SK-N-SH (cell line): ENCODE data around the gene TTC7B. TPM values are rescaled to one million over a fixed set of nuclear protein-coding genes. Genes with fewer than 3 reads are reported as not detected.

ENCODE experiments used
- CTCF ChIA-PET: fragments of 300-600, 350-600 bp; formaldehyde crosslinking; extraction: SDS; loops from one replicate; lab custom pipeline; 2021; lab: Yijun Ruan, JAX
- POLR2A ChIA-PET: fragments of 350-600 bp; sonication (Branson Sonifier 250); formaldehyde crosslinking; extraction: SDS; loops from one replicate; lab custom pipeline; 2020; ENCODE audit warnings: antibody characterized with exemption, inconsistent platforms; lab: Yijun Ruan, JAX
- DNase-seq: peaks from one replicate; pipeline ENCODE4 v3.0.0; 2012
- H2AFZ ChIP-seq: fragments of 200-600 bp; sonication (generic); 2 replicates; pipeline ENCODE4 v1.8.1; 2016; ENCODE audit warnings: antibody characterized with exemption, mild to moderate bottlenecking, low read depth
- H3F3A ChIP-seq: fragments of 200-600 bp; sonication (generic); replicated peaks from 2 replicates; pipeline ENCODE3; 2016; ENCODE audit warnings: antibody characterized with exemption, mild to moderate bottlenecking; ENCODE audit not compliant: insufficient read depth
- H3K27ac ChIP-seq, 2 experiments: fragments of 200-500 bp in 1 of 2; fragments of 200-600 bp in 1 of 2; sonication (Bioruptor generic) in 1 of 2; sonication (generic), shearing (Covaris generic) in 1 of 2; 2 replicates each; pipeline versions ENCODE4 v1.5.1 to v1.6.1; 2014 to 2016; ENCODE audit warnings: low read depth in 2 of 2, inconsistent platforms in 1 of 2, low read length in 1 of 2, mild to moderate bottlenecking in 1 of 2, mixed read lengths in 1 of 2
- H3K27me3 ChIP-seq: fragments of 200-600 bp; sonication (generic), shearing (Covaris generic); 2 replicates; pipeline ENCODE4 v1.6.1; 2016; ENCODE audit warnings: mixed run types; ENCODE audit not compliant: insufficient read depth
- H3K36me3 ChIP-seq, 2 experiments: fragments of 200-500 bp in 1 of 2; fragments of 200-600 bp in 1 of 2; sonication (Bioruptor generic) in 1 of 2; sonication (generic) in 1 of 2; replicated peaks in 1 of 2; 2 replicates each; pipeline versions ENCODE3 to v1.5.1; 2014 to 2016; ENCODE audit warnings: low read length in 1 of 2, mild to moderate bottlenecking in 1 of 2; ENCODE audit not compliant: insufficient read depth in 2 of 2, control insufficient read depth in 1 of 2
- H3K4me1 ChIP-seq, 2 experiments: fragments of 200-500 bp in 1 of 2; fragments of 200-600 bp in 1 of 2; sonication (Bioruptor generic) in 1 of 2; sonication (generic), shearing (Covaris generic) in 1 of 2; 2 replicates each; pipeline versions ENCODE4 v1.5.1 to v1.6.1; 2014 to 2016; ENCODE audit warnings: low read depth in 1 of 2, low read length in 1 of 2, mixed run types in 1 of 2; ENCODE audit not compliant: insufficient read depth in 2 of 2, control insufficient read depth in 1 of 2
- H3K4me2 ChIP-seq: fragments of 200-600 bp; sonication (generic), shearing (Covaris generic); 2 replicates; pipeline ENCODE4 v1.6.1; 2017; ENCODE audit warnings: mixed run types
- H3K4me3 ChIP-seq, 2 experiments: fragments of 200-500 bp in 1 of 2; fragments of 200-600 bp in 1 of 2; sonication (Bioruptor generic) in 1 of 2; sonication (generic), shearing (Covaris generic) in 1 of 2; 2 replicates each; pipeline versions ENCODE4 v1.5.1 to v1.8.1; 2014 to 2016; ENCODE audit warnings: low read depth in 2 of 2, inconsistent platforms in 1 of 2, low read length in 1 of 2, mild to moderate bottlenecking in 1 of 2, mixed read lengths in 1 of 2, moderate library complexity in 1 of 2
- H3K79me2 ChIP-seq: fragments of 200-600 bp; sonication (generic); 2 replicates; pipeline ENCODE4 v1.8.1; 2017; ENCODE audit warnings: mild to moderate bottlenecking; ENCODE audit not compliant: insufficient read depth
- H3K9ac ChIP-seq: fragments of 200-600 bp; sonication (generic); 2 replicates; pipeline ENCODE4 v1.6.1; 2017; ENCODE audit warnings: mixed run types
- H3K9me2 ChIP-seq: fragments of 200-600 bp; sonication (generic); 2 replicates; pipeline ENCODE4 v1.6.1; 2017; ENCODE audit warnings: mixed run types
- H3K9me3 ChIP-seq: fragments of 200-600 bp; sonication (generic); 2 replicates; pipeline ENCODE4 v1.6.1; 2017; ENCODE audit warnings: mixed run types, mild to moderate bottlenecking, moderate library complexity
- H4K20me1 ChIP-seq: fragments of 200-600 bp; sonication (generic); 2 replicates; pipeline ENCODE4 v1.6.1; 2017; ENCODE audit warnings: mild to moderate bottlenecking, mixed run types; ENCODE audit not compliant: insufficient read depth
- CHD2 ChIP-seq: fragments of 150-350 bp; IDR thresholded peaks from 2 replicates; pipeline ENCODE4 v1.6.1; 2018; ENCODE audit warnings: low read length; ENCODE audit not compliant: partially characterized antibody
- ELF1 ChIP-seq: IDR thresholded peaks from 2 replicates; pipeline ENCODE4 v1.4.0; 2012
- EZH2phosphoT487 ChIP-seq: fragments of 200-600 bp; sonication (generic); IDR thresholded peaks from 2 replicates; pipeline ENCODE4 v1.6.1; 2017; ENCODE audit warnings: low read depth, mixed run types, mild to moderate bottlenecking, antibody characterized with exemption, moderate library complexity, borderline replicate concordance
- FOSL2 ChIP-seq: IDR thresholded peaks from 2 replicates; pipeline ENCODE4 v1.4.0; 2012; ENCODE audit warnings: low read depth, mild to moderate bottlenecking, moderate library complexity, borderline replicate concordance
- FOXJ3 ChIP-seq: sonication (generic); formaldehyde crosslinking; IDR thresholded peaks from 2 replicates; pipeline ENCODE4 v1.5.1; 2020; ENCODE audit warnings: mild to moderate bottlenecking, missing genetic modification reagents
- FOXM1 ChIP-seq: IDR thresholded peaks from 2 replicates; pipeline ENCODE4 v1.4.0; 2012; ENCODE audit warnings: low read depth, mild to moderate bottlenecking
- GABPA ChIP-seq: IDR thresholded peaks from 2 replicates; pipeline ENCODE4 v1.4.0; 2012; ENCODE audit warnings: low read depth, mild to moderate bottlenecking
- MXI1 ChIP-seq: IDR thresholded peaks from 2 replicates; pipeline ENCODE4 v1.6.1; 2012; ENCODE audit warnings: mild to moderate bottlenecking, low read depth, low read length, improper control_type of control experiment
- NFIC ChIP-seq: IDR thresholded peaks from 2 replicates; pipeline ENCODE4 v1.4.0; 2012; ENCODE audit warnings: borderline replicate concordance
- NRF1 ChIP-seq: IDR thresholded peaks from 2 replicates; pipeline ENCODE4 v1.6.1; 2012; ENCODE audit warnings: low read depth, mild to moderate bottlenecking, low read length
- POLR2AphosphoS5 ChIP-seq: IDR thresholded peaks from 2 replicates; pipeline ENCODE4 v1.6.1; 2012; ENCODE audit warnings: low read depth, low read length
- RXRA ChIP-seq: IDR thresholded peaks from 2 replicates; pipeline ENCODE4 v1.4.0; 2012; ENCODE audit warnings: low read depth, mild to moderate bottlenecking, borderline replicate concordance
- SIN3A ChIP-seq: IDR thresholded peaks from 2 replicates; pipeline ENCODE4 v1.6.1; 2012; ENCODE audit warnings: low read depth, mild to moderate bottlenecking, low read length, moderate library complexity, borderline replicate concordance
- SMC3 ChIP-seq: IDR thresholded peaks from 2 replicates; pipeline ENCODE4 v1.6.1; 2012; ENCODE audit warnings: low read depth, low read length, improper control_type of control experiment
- WGBS: methylation state at CpG from one replicate; pipeline ENCODE4 v1.1.6; 2017; ENCODE audit warnings: low lambda C conversion rate; 5-methylcytosine and 5-hydroxymethylcytosine counted together
- polyA plus RNA-seq, 3 experiments: library from polyadenylated mRNA; depleted of rRNA; stranded (reverse); fragments of >200 nt; gene quantifications; 2 replicates each; pipeline ENCODE4 v1.2.3, GENCODE V29; 2012
- TF ChIP-seq, protein P1 (sequence below): fragments of 150-350 bp; IDR thresholded peaks from 2 replicates; pipeline ENCODE4 v1.6.1; 2016; ENCODE audit warnings: mild to moderate bottlenecking, low read depth, low read length
- TF ChIP-seq, protein P2 (sequence below): fragments of 150-350 bp; IDR thresholded peaks from 2 replicates; pipeline ENCODE4 v1.6.1; 2017; ENCODE audit warnings: antibody characterized with exemption, low read length, low read depth, borderline replicate concordance
- TF ChIP-seq, protein P3 (sequence below): IDR thresholded peaks from 2 replicates; pipeline ENCODE4 v1.4.0; 2012; ENCODE audit warnings: low read depth, borderline replicate concordance
- TF ChIP-seq, protein P4 (sequence below): IDR thresholded peaks from 2 replicates; pipeline ENCODE4 v1.4.0; 2012; ENCODE audit warnings: low read depth, borderline replicate concordance

The TTC7B gene
- polyA plus RNA-seq, 1 of the 3 experiments (the other 2 are of a cell fraction), result 43.1 TPM

DNA sequence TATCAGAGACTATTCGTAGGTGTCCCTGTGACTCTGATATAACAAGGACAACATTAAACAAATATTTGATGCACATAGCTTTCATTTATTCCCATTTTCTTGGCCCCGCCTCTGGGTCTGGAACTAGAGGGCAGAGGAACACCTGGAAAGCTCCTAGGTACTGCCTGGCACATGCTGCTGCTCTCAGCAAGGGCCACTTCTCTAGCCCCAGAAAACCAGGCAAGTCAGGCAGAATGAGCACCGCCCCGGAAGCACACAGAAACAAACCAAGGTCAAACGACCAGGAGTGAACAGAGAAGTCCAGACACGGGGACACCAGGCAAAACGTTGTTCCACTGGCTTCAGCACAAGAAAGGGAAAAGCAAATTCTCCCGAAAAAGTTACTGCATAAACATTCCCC, 76.1 kb downstream of the TTC7B start:
- TF ChIP-seq MXI1 (peak; percentile 17; the same call in 1 of the 2 replicates), FOSL2 (no peak), FOXJ3 (CRISPR knock-in tag) (no peak)
- TF ChIP-seq, protein P1, sequence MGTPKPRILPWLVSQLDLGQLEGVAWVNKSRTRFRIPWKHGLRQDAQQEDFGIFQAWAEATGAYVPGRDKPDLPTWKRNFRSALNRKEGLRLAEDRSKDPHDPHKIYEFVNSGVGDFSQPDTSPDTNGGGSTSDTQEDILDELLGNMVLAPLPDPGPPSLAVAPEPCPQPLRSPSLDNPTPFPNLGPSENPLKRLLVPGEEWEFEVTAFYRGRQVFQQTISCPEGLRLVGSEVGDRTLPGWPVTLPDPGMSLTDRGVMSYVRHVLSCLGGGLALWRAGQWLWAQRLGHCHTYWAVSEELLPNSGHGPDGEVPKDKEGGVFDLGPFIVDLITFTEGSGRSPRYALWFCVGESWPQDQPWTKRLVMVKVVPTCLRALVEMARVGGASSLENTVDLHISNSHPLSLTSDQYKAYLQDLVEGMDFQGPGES, result no peak
- TF ChIP-seq, all 33 proteins: peak for 1
- H3K27me3 ChIP-seq, result no peaks in the 10 kb centered on the region
- no peaks in the 10 kb centered on the region for H3K9me3 ChIP-seq
- H3K27ac ChIP-seq, result peak overlapping the region in 1 of 2 experiments; percentile 81; a peak in 2 of 4 replicates
- ChIA-PET CTCF (interaction anchor here (1.0 to 3.4 kb wide), 6 partner anchors 11 to 341 kb away, joined by 3 to 17 read pairs (median 5); no protein-coding TSS in a partner anchor), POLR2A (interaction anchor here (0.9 to 1.2 kb wide), 6 partner anchors 12 to 358 kb away, joined by 3 read pairs; no protein-coding TSS in a partner anchor)
- H4K20me1 ChIP-seq, result no peaks in the 10 kb centered on the region
- no peaks in the 10 kb centered on the region for H3F3A ChIP-seq
- no peaks in the 10 kb centered on the region for H3K9me2 ChIP-seq
- H3K36me3 ChIP-seq, result peaks cover 0 to 11% of the 10 kb centered on the region in 2 experiments
- H3K79me2 ChIP-seq, result no peaks in the 10 kb centered on the region
- no peak overlapping the region for H2AFZ ChIP-seq
- no peak overlapping the region for H3K9ac ChIP-seq
- DNase-seq, result peak; percentile 55
- no peak overlapping the region for H3K4me2 ChIP-seq
- 57% methylated on average over 8 of the region's 8 CpGs for whole genome bisulfite sequencing
- H3K4me1 ChIP-seq, result peaks cover 0 to 21% of the 10 kb centered on the region in 2 experiments; a peak in 2 of 4 replicates
- H3K4me3 ChIP-seq, result no peak overlapping the region

DNA sequence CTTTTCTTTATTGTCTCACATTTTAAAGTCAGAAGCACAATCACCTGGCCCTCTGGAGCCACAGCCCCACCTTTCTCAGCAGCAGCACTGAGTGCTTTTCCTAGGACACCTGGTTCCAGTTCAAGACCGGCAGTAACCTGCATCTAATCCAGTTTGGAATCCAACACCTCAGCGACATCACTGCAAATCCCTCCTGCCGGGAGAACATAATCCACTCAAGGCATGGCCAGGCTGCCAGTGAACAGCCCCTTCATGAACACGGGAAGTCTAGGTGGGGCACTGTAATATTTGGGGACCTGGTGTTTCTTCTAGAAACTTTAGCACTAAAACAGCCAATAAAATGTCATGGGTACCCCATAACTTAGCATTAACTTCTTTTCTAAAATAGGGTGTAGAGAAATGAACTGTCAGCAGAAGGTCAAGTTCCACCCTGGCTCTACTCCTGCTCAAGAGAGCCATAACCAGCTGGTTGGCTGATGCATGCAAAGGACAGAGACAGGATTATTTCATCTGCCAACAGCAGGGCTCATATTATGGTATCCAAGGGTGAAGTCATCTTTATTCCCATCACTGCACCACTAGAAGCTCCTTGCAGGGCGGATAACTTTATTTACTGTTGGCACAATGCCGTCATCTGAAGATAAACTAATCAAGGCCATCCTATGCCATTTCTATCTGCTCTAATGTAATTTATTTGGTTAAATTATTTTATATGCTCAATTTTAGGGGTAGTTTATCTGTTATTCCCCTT, 76.7 kb downstream of the TTC7B start:
- Histone ChIP-seq H3K27ac (peak overlapping the region; percentile 7 to 81; a peak in 3 of 4 replicates), H4K20me1 (no peaks in the 10 kb centered on the region), H3K4me2 (no peak overlapping the region), H3K9me2 (no peaks in the 10 kb centered on the region), H3K27me3 (no peaks in the 10 kb centered on the region), H2AFZ (no peak overlapping the region), H3K9me3 (no peaks in the 10 kb centered on the region), H3K9ac (no peak overlapping the region), H3K79me2 (no peaks in the 10 kb centered on the region), H3K4me1 (peaks cover 0 to 21% of the 10 kb centered on the region in 2 experiments; a peak in 2 of 4 replicates), H3K4me3 (no peak overlapping the region), H3K36me3 (peaks cover 0 to 8% of the 10 kb centered on the region in 2 experiments), H3F3A (no peaks in the 10 kb centered on the region)
- CTCF ChIA-PET, result interaction anchor here (1.0 to 3.4 kb wide), 8 partner anchors 10 to 450 kb away, joined by 3 to 17 read pairs (median 5); no protein-coding TSS in a partner anchor
- WGBS, result 70% methylated on average over 4 of the region's 6 CpGs
- POLR2A ChIA-PET, result interaction anchor here (0.6 to 1.2 kb wide), 7 partner anchors 12 to 357 kb away, joined by 3 read pairs; no protein-coding TSS in a partner anchor
- DNase-seq, result peak; percentile 73
- no peak for TF ChIP-seq EZH2phosphoT487
- TF ChIP-seq, protein P1, result no peak
- TF ChIP-seq SMC3, result no peak
- no peak for TF ChIP-seq NRF1
- TF ChIP-seq, protein P2, sequence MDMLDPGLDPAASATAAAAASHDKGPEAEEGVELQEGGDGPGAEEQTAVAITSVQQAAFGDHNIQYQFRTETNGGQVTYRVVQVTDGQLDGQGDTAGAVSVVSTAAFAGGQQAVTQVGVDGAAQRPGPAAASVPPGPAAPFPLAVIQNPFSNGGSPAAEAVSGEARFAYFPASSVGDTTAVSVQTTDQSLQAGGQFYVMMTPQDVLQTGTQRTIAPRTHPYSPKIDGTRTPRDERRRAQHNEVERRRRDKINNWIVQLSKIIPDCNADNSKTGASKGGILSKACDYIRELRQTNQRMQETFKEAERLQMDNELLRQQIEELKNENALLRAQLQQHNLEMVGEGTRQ, result no peak
- no peak for TF ChIP-seq ELF1
- no peak for TF ChIP-seq POLR2AphosphoS5
- no peak for TF ChIP-seq RXRA
- TF ChIP-seq GABPA, result no peak
- TF ChIP-seq CHD2, result peak; percentile 39
- TF ChIP-seq, protein P3, sequence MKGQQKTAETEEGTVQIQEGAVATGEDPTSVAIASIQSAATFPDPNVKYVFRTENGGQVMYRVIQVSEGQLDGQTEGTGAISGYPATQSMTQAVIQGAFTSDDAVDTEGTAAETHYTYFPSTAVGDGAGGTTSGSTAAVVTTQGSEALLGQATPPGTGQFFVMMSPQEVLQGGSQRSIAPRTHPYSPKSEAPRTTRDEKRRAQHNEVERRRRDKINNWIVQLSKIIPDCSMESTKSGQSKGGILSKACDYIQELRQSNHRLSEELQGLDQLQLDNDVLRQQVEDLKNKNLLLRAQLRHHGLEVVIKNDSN, result no peak
- TF ChIP-seq, protein P4, sequence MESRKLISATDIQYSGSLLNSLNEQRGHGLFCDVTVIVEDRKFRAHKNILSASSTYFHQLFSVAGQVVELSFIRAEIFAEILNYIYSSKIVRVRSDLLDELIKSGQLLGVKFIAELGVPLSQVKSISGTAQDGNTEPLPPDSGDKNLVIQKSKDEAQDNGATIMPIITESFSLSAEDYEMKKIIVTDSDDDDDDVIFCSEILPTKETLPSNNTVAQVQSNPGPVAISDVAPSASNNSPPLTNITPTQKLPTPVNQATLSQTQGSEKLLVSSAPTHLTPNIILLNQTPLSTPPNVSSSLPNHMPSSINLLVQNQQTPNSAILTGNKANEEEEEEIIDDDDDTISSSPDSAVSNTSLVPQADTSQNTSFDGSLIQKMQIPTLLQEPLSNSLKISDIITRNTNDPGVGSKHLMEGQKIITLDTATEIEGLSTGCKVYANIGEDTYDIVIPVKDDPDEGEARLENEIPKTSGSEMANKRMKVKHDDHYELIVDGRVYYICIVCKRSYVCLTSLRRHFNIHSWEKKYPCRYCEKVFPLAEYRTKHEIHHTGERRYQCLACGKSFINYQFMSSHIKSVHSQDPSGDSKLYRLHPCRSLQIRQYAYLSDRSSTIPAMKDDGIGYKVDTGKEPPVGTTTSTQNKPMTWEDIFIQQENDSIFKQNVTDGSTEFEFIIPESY, result no peak
- peak; percentile 16; the same call in 1 of the 2 replicates for TF ChIP-seq NFIC
- no peak for TF ChIP-seq SIN3A
- no peak for TF ChIP-seq FOXM1
